Measurements from ENCODE around the gene OR5M3. TPM values are rescaled to one million over a fixed set of nuclear protein-coding genes. Genes with fewer than 3 reads are reported as not detected.

Gene OR5M3
- total RNA-seq: not detected

DNA sequence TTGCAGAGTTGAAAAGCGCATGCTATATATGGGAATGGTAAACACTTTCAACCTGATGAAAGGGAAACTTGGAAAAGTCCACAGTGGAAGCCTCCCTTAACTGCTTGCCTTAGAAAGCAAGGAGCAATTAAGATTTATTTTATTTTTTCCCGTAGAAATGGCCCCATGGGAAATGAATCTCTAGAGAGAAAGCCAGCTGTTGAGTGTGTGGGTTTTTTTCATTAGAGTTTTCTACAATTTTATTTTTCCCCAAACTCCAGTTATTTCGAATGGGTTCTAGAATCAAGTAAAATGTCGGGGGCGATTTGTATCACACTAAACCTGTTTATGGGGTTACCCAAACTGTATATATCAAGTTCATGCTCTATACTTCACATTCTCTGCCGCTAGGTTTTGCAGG, at the start of gene OR5M3:
TSS of gene OR5M3 (minus strand) at position 101 of the 400 bp plus-strand sequence. CDS start 2,855 bp downstream, outside the sequence.
- DNase-seq (ENCODE audit: low spot score in 2 of 2): no peak
- H3K27me3 ChIP-seq: no peaks in the 10 kb centered on the region
- no peaks in the 10 kb centered on the region for H3K36me3 ChIP-seq
- no peaks in the 10 kb centered on the region for H3K4me1 ChIP-seq
- TF ChIP-seq, protein P1, sequence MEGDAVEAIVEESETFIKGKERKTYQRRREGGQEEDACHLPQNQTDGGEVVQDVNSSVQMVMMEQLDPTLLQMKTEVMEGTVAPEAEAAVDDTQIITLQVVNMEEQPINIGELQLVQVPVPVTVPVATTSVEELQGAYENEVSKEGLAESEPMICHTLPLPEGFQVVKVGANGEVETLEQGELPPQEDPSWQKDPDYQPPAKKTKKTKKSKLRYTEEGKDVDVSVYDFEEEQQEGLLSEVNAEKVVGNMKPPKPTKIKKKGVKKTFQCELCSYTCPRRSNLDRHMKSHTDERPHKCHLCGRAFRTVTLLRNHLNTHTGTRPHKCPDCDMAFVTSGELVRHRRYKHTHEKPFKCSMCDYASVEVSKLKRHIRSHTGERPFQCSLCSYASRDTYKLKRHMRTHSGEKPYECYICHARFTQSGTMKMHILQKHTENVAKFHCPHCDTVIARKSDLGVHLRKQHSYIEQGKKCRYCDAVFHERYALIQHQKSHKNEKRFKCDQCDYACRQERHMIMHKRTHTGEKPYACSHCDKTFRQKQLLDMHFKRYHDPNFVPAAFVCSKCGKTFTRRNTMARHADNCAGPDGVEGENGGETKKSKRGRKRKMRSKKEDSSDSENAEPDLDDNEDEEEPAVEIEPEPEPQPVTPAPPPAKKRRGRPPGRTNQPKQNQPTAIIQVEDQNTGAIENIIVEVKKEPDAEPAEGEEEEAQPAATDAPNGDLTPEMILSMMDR (IDR thresholded peaks at IDR 0.05): no peak
- H3K9me3 ChIP-seq: no peaks in the 10 kb centered on the region
- intact Hi-C loops (cut with DNase I): no loop called here
- H3K4me3 ChIP-seq: no peak within 1 kb of the TSS
- no peak within 1 kb of the TSS for H3K27ac ChIP-seq

- Histone ChIP-seq H3K9me3 (no peaks in the 10 kb centered on the region), H3K27ac (no peak overlapping the region), H3K4me3 (no peak overlapping the region), H3K4me1 (no peaks in the 10 kb centered on the region), H3K36me3 (no peaks in the 10 kb centered on the region), H3K27me3 (no peaks in the 10 kb centered on the region)
- intact Hi-C loops (cut with DNase I): no loop called here
- TF ChIP-seq, protein P1 (IDR thresholded peaks at IDR 0.05): no peak
- DNase-seq (ENCODE audit: low spot score in 2 of 2): no peak
Observed at GRCh38 chr11:56522008-56522407, 48.9 kb upstream of the OR5M3 start.

- Histone ChIP-seq H3K27me3 (no peaks in the 10 kb centered on the region), H3K36me3 (no peaks in the 10 kb centered on the region), H3K9me3 (no peaks in the 10 kb centered on the region), H3K4me3 (no peak overlapping the region), H3K27ac (no peak overlapping the region), H3K4me1 (no peaks in the 10 kb centered on the region)
- no peak for DNase-seq (ENCODE audit: low spot score in 2 of 2)
- TF ChIP-seq, protein P1 (IDR thresholded peaks at IDR 0.05): no peak
- intact Hi-C loops (cut with DNase I): no loop called here
Observed at GRCh38 chr11:56513280-56513679, 40.1 kb upstream of the OR5M3 start.

DNA sequence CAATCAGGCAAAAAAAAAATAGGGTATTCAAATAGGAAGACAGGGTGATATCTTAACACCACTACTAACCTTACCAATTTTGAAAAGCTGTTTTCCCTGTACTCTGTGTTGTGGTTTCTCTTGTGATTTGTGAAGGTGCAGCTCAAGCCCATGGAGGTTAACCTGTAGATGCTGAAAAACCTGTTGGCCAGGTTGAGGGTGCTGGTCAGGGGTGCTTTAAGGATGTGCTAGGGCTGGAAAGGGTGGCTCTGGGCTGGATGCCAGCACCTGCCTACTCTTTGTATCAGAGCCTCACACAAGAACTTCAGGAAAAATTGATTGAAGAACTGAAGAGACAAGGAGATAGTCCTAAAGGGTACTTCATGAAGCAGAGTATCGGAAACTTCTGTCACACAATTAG, 36.3 kb upstream of the OR5M3 start:
- intact Hi-C loops (cut with DNase I): no loop called here
- Histone ChIP-seq H3K4me3 (no peak overlapping the region), H3K9me3 (no peaks in the 10 kb centered on the region), H3K27me3 (no peaks in the 10 kb centered on the region), H3K4me1 (no peaks in the 10 kb centered on the region), H3K27ac (no peak overlapping the region), H3K36me3 (no peaks in the 10 kb centered on the region)
- no peak for DNase-seq (ENCODE audit: low spot score in 2 of 2)
- TF ChIP-seq, protein P1 (IDR thresholded peaks at IDR 0.05): no peak

DNA sequence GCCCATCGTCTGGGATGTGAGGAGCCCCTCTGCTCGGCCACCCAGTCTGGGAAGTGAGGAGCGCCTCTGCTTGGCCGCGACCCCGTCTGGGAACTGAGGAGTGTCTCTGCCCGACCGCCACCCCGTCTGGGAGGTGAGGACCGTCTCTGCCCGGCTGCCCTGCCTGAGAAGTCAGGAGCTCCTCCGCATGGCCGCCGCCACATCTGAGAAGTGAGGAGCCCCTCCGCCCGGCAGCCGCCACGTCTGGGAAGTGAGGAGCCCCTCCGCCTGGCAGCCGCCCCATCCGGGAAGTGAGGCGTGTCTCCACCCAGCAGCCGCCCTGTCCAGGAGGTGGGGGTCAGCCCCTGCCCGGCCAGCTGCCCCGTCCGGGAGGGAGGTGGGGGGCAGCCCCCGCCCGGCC, 23.9 kb upstream of the OR5M3 start:
- no peak overlapping the region for H3K27ac ChIP-seq
- intact Hi-C loops (cut with DNase I): no loop called here
- no peaks in the 10 kb centered on the region for H3K36me3 ChIP-seq
- TF ChIP-seq, protein P1 (IDR thresholded peaks at IDR 0.05): no peak
- no peaks in the 10 kb centered on the region for H3K27me3 ChIP-seq
- no peaks in the 10 kb centered on the region for H3K4me1 ChIP-seq
- DNase-seq (ENCODE audit: low spot score in 2 of 2): no peak
- no peaks in the 10 kb centered on the region for H3K9me3 ChIP-seq
- no peak overlapping the region for H3K4me3 ChIP-seq

GRCh38 chr11:56495117-56495516, 22.0 kb upstream of the OR5M3 start:
- Histone ChIP-seq H3K27ac (no peak overlapping the region), H3K9me3 (no peaks in the 10 kb centered on the region), H3K4me1 (no peaks in the 10 kb centered on the region), H3K27me3 (no peaks in the 10 kb centered on the region), H3K4me3 (no peak overlapping the region), H3K36me3 (no peaks in the 10 kb centered on the region)
- intact Hi-C loops (cut with DNase I): no loop called here
- no peak for DNase-seq (ENCODE audit: low spot score in 2 of 2)
- TF ChIP-seq, protein P1 (IDR thresholded peaks at IDR 0.05): no peak

All from ascending aorta (tissue), 2 donors.